Psoas muscle (tissue), 8 donors: ENCODE results near the gene CIROP. TPM values are rescaled to one million over a fixed set of nuclear protein-coding genes. Genes with fewer than 3 reads are reported as not detected.
A peak's percentile ranks its signal among the peaks of the same experiment; 100 is the strongest.

ENCODE experiments used
- ATAC-seq, 4 donors: fragments of 200-7000 bp; cut with Tn5 transposase; one replicate each; pipeline ENCODE4 v1.9.1; 2020; ENCODE audit warnings: moderate library complexity in 3 of 4, mild to moderate bottlenecking in 2 of 4
- DNase-seq, 2 donors: peaks; one replicate each; pipeline ENCODE4 v3.0.0-alpha.2; 2020
- H3K27ac ChIP-seq: fragments of 200-600 bp; one replicate; pipeline ENCODE4 v1.8.0; 2022
- H3K27me3 ChIP-seq, 3 donors: fragments of 200-600 bp in 1 of 3; one replicate each; pipeline versions ENCODE4 v1.6.1 to v1.8.0; 2013 to 2022; ENCODE audit warnings: low read length in 2 of 3, mild to moderate bottlenecking in 2 of 3, moderate library complexity in 1 of 3; ENCODE audit not compliant: insufficient read depth in 3 of 3
- H3K36me3 ChIP-seq, 2 donors: fragments of 200-600 bp in 1 of 2; one replicate each; pipeline versions ENCODE4 v1.6.1 to v1.8.0; 2013 to 2022; ENCODE audit warnings: low read depth in 1 of 2, mild to moderate bottlenecking in 1 of 2, moderate library complexity in 1 of 2; ENCODE audit not compliant: insufficient read depth in 1 of 2
- H3K4me1 ChIP-seq: fragments of 200-600 bp; one replicate; pipeline ENCODE4 v1.8.0; 2022
- H3K4me3 ChIP-seq: fragments of 200-600 bp; one replicate; pipeline ENCODE4 v1.8.0; 2022; ENCODE audit warnings: mild to moderate bottlenecking
- H3K9me3 ChIP-seq: fragments of 200-600 bp; one replicate; pipeline ENCODE4 v1.8.0; 2022
- WGBS, 3 donors: extraction: QIAGEN DNeasy Blood & Tissue Kit; methylation state at CpG; one replicate each; pipeline versions ENCODE4 v1.1.6 to v1.1.7; 2013; 5-methylcytosine and 5-hydroxymethylcytosine counted together
- intact Hi-C, 2 donors: fragments of 100-400 bp; cut with DNase I; formaldehyde crosslinking; loops; one replicate each; pipeline versions ENCODE4 v1.11.0 to v1.14.2; 2022
- polyA plus RNA-seq, 3 donors: library from polyadenylated mRNA; stranded (reverse); fragments of 200-250 nt; gene quantifications; one replicate each; pipeline ENCODE4 v1.2.3, GENCODE V29; 2013
- total RNA-seq, 4 donors: library from RNA; stranded (reverse); fragmentation: NEBNext Ultra II Directional in 2 of 4; extraction: Animal tissue kit (Norgen Biotek cat#: 25700) in 2 of 4; gene quantifications; one replicate each; pipeline versions ENCODE4 v1.2.1 to v1.2.4, GENCODE V29; 2021 to 2023
- TF ChIP-seq, protein P1 (sequence below): fragments of 200-600 bp; IDR thresholded peaks from one replicate; pipeline ENCODE4 v1.8.0; 2022; ENCODE audit warnings: antibody characterized with exemption
- donor health status: healthy with polysubstance abuse.
- donor health status: DM: no; HTN: no; CAD: no; lungs with moderate emphysema.
- donor health status: Bipolar disorder and iron deficiency.
- donor health status: healthy.
- donor health status: DM: yes; HTN: yes; CAD: no.
- donor health status: DM: no; HTN: no; CAD: no.
- donor health status: DM: no; HTN: no; CAD: no.
- donor health status: DM: yes; HTN: yes; CAD: no.

The CIROP gene
- total and polyA plus RNA-seq, 7 donors, result 0.03 TPM; not detected in 6

DNA sequence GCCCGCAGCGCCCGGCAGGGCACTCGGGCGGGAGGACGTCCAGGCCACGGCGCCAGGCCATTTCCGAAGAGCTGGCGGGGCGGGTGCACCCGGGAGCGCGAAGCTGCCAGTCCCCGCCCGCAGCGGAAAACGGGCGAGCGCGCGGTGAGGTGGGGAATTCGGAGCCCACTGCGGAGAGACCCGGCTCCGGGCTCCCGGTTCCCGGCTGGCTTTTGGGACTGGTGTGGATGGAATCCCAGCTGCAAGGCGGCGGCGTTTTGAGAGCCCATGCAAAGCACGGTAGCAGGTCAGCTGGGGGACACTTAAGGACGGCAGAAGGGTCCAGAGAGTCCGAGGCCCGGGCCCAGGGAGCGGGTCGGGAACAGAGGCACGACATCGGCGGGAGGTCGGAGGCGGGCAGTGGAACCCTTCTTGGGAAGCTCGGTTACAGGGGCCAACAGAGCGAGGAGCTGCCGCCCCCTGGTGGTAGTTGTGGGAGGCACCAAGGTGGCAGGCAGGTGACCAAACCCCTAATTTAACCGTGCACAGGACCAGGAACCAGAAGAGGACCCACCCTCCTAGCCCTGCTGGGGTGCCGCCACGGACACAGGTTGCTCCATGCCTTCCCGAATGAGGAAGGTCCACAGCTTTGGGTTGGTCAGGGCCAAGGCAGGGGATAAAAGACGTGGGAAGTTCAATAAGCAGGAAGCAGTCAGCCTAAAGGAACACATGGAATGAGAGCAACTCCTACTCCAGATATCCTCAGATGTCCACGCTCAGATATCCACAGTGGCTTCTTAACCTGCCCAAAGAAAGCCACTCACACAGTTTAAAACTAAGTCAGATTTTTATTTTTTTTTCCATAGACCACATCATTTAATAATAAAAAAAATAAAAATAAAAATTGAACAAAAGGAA lies 46.8 kb downstream of the CIROP start:
- no peaks in the 10 kb centered on the region for H3K9me3 ChIP-seq
- intact Hi-C loops, result loop anchor here (1.0 to 5.0 kb wide), 3 partner anchors 71 to 501 kb away; no protein-coding TSS in a partner anchor
- DNase-seq (peak; percentile 81 to 92), ATAC-seq (peak; percentile 76 to 86 (median 82))
- H3K36me3 ChIP-seq, result peaks cover 12 to 49% of the 10 kb centered on the region in 2 donors
- TF ChIP-seq, protein P1, sequence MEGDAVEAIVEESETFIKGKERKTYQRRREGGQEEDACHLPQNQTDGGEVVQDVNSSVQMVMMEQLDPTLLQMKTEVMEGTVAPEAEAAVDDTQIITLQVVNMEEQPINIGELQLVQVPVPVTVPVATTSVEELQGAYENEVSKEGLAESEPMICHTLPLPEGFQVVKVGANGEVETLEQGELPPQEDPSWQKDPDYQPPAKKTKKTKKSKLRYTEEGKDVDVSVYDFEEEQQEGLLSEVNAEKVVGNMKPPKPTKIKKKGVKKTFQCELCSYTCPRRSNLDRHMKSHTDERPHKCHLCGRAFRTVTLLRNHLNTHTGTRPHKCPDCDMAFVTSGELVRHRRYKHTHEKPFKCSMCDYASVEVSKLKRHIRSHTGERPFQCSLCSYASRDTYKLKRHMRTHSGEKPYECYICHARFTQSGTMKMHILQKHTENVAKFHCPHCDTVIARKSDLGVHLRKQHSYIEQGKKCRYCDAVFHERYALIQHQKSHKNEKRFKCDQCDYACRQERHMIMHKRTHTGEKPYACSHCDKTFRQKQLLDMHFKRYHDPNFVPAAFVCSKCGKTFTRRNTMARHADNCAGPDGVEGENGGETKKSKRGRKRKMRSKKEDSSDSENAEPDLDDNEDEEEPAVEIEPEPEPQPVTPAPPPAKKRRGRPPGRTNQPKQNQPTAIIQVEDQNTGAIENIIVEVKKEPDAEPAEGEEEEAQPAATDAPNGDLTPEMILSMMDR, result peak; percentile 93
- H3K4me3 ChIP-seq, result peak overlapping the region; percentile 78
- H3K27me3 ChIP-seq, result no peaks in the 10 kb centered on the region
- WGBS, 3 donors, result 1 to 2% (median 1%) methylated on average over 43 to 51 of the region's 51 CpGs
- H3K27ac ChIP-seq, result peak overlapping the region; percentile 32
- H3K4me1 ChIP-seq, result peaks cover 12% of the 10 kb centered on the region

DNA sequence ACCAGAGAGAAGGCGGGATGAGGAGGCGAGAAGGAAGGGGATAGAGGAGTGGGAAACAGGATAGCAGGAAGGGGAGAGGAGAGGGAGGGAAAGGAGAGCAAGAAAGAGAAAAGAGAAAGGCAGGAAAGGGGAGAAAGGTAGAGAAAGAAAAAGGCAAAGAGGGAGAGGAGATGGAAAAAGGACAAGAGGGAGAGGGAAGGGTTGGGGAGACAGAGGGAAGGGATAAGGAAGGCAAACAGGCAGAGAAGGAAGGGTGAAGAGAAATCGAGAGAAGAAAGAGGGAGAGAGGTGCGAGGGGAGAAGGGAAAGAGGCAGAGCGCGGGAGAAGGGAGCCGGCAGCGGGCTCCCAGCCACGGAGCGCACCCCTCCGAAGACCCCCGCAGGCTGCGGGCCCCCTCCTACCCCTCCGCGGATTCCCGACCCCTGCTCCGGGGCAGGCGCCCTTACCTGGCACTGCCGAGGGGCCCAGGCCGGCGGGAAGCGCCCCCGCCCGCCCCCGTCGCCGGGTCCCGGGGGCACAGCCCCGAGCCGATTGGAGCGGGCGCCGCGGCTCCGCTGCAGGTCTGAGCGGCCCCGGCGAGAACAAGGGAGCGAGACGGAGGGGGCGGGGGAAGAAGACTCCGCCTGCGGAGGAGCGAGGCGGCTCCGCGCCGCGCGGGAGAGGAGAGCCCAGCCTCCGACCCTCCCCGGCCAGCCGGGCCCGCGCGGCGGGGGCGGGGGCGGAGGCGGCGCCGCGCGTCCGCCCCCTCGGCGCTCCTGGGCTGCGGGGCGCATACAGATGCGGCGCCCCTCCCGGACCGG lies 47.6 kb downstream of the CIROP start, which contains the start of gene CDH24:
CDH24 (minus strand) TSS at position 565 of the 801 bp plus-strand sequence. CDS start 1,787 bp downstream, outside the sequence.
- Histone ChIP-seq H3K27me3 (no peaks in the 10 kb centered on the region), H3K9me3 (no peaks in the 10 kb centered on the region), H3K27ac (peak within 1 kb of the TSS; percentile 32), H3K4me3 (peak within 1 kb of the TSS; percentile 78), H3K4me1 (peaks cover 7% of the 10 kb centered on the region), H3K36me3 (peaks cover 4 to 41% of the 10 kb centered on the region in 2 donors)
- intact Hi-C loops, result loop anchor here in 1 of 2 donors (5.0 kb wide), 1 partner anchor 500 kb away; no protein-coding TSS in a partner anchor
- peak in 2 of 4 donors; percentile 5 to 16 for ATAC-seq
- 4 to 8% (median 6%) methylated on average over 18 to 72 of the region's 73 CpGs for WGBS, 3 donors
- TF ChIP-seq, protein P1, result no peak
- DNase-seq, result peak; percentile 71 to 76

DNA sequence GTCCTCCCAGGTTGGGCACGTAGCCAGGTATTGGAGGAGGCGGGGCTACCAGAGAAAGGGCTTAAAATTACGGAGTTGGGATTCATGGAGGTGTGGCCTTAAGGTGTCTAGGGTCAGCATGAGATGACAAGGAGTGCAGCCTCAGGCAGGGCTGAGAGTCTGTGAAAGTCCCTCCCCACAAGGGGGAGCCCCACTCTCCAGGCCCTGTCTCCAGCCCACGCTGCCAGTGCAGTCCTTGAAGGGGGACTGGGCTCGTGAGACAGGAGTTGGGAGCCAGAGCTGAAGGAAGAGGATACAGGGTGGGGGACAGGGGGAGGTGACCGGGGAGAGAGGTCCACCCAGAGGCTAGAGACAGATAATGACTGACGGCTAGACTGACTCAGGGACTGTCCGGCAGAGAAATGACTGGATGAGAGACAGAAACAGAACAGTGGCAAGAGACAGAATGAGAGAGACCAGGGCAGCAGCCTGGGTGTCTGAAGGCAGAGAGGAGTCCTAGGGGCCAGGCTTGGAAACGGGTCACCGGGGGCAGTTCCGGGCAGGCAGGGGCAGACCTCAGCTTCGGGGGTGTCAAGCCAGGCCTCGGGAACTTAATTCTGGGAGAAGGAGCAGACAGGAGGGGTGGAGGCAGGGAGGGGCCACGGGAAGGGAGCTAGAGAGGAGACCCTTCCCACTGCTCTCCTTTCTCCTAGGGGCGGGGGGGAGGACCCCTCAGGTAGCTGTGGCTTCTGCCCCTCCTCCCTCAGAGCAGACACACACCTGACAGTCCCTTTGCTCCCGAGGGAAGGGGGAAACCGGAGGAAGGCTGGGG lies 48.4 kb downstream of the CIROP start:
- peak; percentile 72 to 80 (median 75) for ATAC-seq
- peak overlapping the region; percentile 78 for H3K4me3 ChIP-seq
- peak; percentile 71 to 82 for DNase-seq
- H3K36me3 ChIP-seq, result peaks cover 4 to 33% of the 10 kb centered on the region in 2 donors
- no peaks in the 10 kb centered on the region for H3K9me3 ChIP-seq
- no peak overlapping the region for H3K27ac ChIP-seq
- no peaks in the 10 kb centered on the region for H3K27me3 ChIP-seq
- 18 to 20% (median 19%) methylated on average over 16 to 17 of the region's 17 CpGs for WGBS, 3 donors
- TF ChIP-seq, protein P1, result peak; percentile 65
- peaks cover 2% of the 10 kb centered on the region for H3K4me1 ChIP-seq
- intact Hi-C loops, result loop anchor here in 1 of 2 donors (5.0 kb wide), 1 partner anchor 499 kb away; no protein-coding TSS in a partner anchor

DNA sequence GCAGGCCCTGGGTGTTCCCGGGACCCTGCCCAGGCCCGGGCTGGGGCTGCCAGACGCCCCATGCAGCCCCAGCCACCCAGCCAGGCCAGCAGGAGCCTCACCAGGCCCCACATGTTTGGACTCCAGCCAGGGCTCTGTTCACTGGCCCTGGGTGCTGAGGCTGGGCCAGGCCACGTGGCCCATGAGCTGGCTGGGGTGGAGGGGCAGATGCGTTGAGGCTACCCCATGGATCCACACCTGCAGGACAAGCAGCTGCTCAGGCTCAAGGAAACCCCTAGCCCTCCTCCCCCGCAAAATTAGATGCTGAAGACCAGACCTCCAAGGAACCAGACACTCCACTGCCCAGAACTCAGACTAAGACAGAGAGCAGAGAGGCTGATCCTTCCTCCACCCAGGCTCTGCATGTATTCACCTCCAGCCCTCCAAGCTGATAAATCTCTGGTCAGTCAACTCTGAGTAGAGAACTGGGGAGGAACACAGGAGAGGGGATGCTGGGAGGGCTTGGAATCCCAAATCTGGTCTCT lies 49.1 kb downstream of the CIROP start:
- DNase-seq (peak in 1 of 2 donors; percentile 59), ATAC-seq (no peak)
- no peak overlapping the region for H3K4me3 ChIP-seq
- intact Hi-C loops, result loop anchor here in 1 of 2 donors (5.0 kb wide), 1 partner anchor 498 kb away; no protein-coding TSS in a partner anchor
- H3K27ac ChIP-seq, result no peak overlapping the region
- peaks cover 1 to 26% of the 10 kb centered on the region in 2 donors for H3K36me3 ChIP-seq
- no peaks in the 10 kb centered on the region for H3K9me3 ChIP-seq
- TF ChIP-seq, protein P1, result no peak
- peaks cover 2% of the 10 kb centered on the region for H3K4me1 ChIP-seq
- 50 to 71% (median 60%) methylated on average over 6 of the region's 6 CpGs for WGBS, 3 donors
- H3K27me3 ChIP-seq, result no peaks in the 10 kb centered on the region
